NCI-H1694 treated with DMSO at 0.1 percent for 48 hours (cell line): ENCODE results near the gene ISX.
"Not testable (repeated sequence)": the region's sequence is repeated elsewhere in the genome, so short reads cannot be mapped to it uniquely, and the experiment has no call there.

Source experiments
- DNase-seq: peaks from one replicate; lab custom pipeline; 2025; lab: John Stamatoyannopoulos, UW

The ISX gene

GRCh38 chr22:35065796-35066218 lies at the start of gene ISX:
Gene ISX, plus strand, starts transcription at chr22:35066158. Its CDS starts 930 bp downstream, at chr22:35067088.
- no peak for DNase-seq

- no peak for DNase-seq
Observed at GRCh38 chr22:35016909-35017308, 49.0 kb upstream of the ISX start.

- no peak for DNase-seq
Observed at GRCh38 chr22:35018995-35019394, 47.0 kb upstream of the ISX start.

- DNase-seq, result no peak
Observed at GRCh38 chr22:35020517-35020916, 45.4 kb upstream of the ISX start.

- no peak for DNase-seq
Observed at GRCh38 chr22:35021161-35021560, 44.8 kb upstream of the ISX start.

GRCh38 chr22:35022291-35022690 lies 43.7 kb upstream of the ISX start:
- DNase-seq, result no peak

- DNase-seq, result peak; percentile 24
Observed at GRCh38 chr22:35023692-35024363, 42.1 kb upstream of the ISX start.

- no peak for DNase-seq
Observed at GRCh38 chr22:35024364-35024692, 41.6 kb upstream of the ISX start.

GRCh38 chr22:35030112-35030511 lies 35.8 kb upstream of the ISX start:
- DNase-seq, result not testable (repeated sequence)

GRCh38 chr22:35032571-35032970 lies 33.4 kb upstream of the ISX start:
- no peak for DNase-seq

GRCh38 chr22:35033635-35034296 lies 32.2 kb upstream of the ISX start:
- no peak for DNase-seq

- no peak for DNase-seq
Observed at GRCh38 chr22:35034963-35035362, 31.0 kb upstream of the ISX start.

GRCh38 chr22:35037089-35037488 lies 28.9 kb upstream of the ISX start:
- DNase-seq, result no peak

- no peak for DNase-seq
Observed at GRCh38 chr22:35039625-35040024, 26.3 kb upstream of the ISX start.

GRCh38 chr22:35043252-35043933 lies 22.6 kb upstream of the ISX start:
- DNase-seq, result no peak

GRCh38 chr22:35043934-35044319 lies 22.0 kb upstream of the ISX start:
- DNase-seq, result no peak

GRCh38 chr22:35044607-35045390 lies 21.2 kb upstream of the ISX start:
- no peak for DNase-seq

- no peak for DNase-seq
Observed at GRCh38 chr22:35045451-35045850, 20.5 kb upstream of the ISX start.

- DNase-seq, result no peak
Observed at GRCh38 chr22:35046744-35047462, 19.1 kb upstream of the ISX start.

- not testable (repeated sequence) for DNase-seq
Observed at GRCh38 chr22:35050038-35050437, 15.9 kb upstream of the ISX start.

GRCh38 chr22:35051013-35051535 lies 14.9 kb upstream of the ISX start:
- no peak for DNase-seq

- DNase-seq, result no peak
Observed at GRCh38 chr22:35051791-35052190, 14.2 kb upstream of the ISX start.
